Gastrocnemius medialis (tissue), 4 donors: ENCODE results near the gene LMLN. TPM values are rescaled to one million over a fixed set of nuclear protein-coding genes. Genes with fewer than 3 reads are reported as not detected.
"Not testable (repeated sequence)": the region's sequence is repeated elsewhere in the genome, so short reads cannot be mapped to it uniquely, and the experiment has no call there.

ENCODE experiments used
- ATAC-seq, 2 donors: fragments of 150-250 bp; one replicate each; pipeline ENCODE4 v1.9.1; 2016
- DNase-seq, 2 donors: peaks; one replicate each; pipeline ENCODE4 v3.0.0-alpha.2; 2019
- H3K27ac ChIP-seq, 4 donors: fragments of 200-600 bp; sonication (generic); 1 replicate in 1 of 4; 2 replicates in 3 of 4; pipeline ENCODE4 v1.5.1; 2016 to 2018; ENCODE audit warnings: mild to moderate bottlenecking in 2 of 4, moderate library complexity in 1 of 4
- H3K27me3 ChIP-seq, 3 donors: fragments of 200-600 bp; sonication (generic) in 2 of 3; 1 replicate in 1 of 3; 2 replicates in 2 of 3; pipeline versions ENCODE4 v1.5.1 to v1.6.0; 2016 to 2019; ENCODE audit warnings: mild to moderate bottlenecking in 1 of 3, moderate library complexity in 1 of 3
- H3K36me3 ChIP-seq, 2 donors: fragments of 200-600 bp; sonication (generic) in 1 of 2; one replicate each; pipeline ENCODE4 v1.5.1; 2017 to 2018
- H3K4me1 ChIP-seq, 2 donors: fragments of 200-600 bp; sonication (generic) in 1 of 2; one replicate each; pipeline ENCODE4 v1.5.1; 2016 to 2017; ENCODE audit warnings: mild to moderate bottlenecking in 2 of 2
- H3K4me3 ChIP-seq, 4 donors: fragments of 200-600 bp; sonication (generic) in 3 of 4; 1 replicate in 1 of 4; 2 replicates in 3 of 4; pipeline ENCODE4 v1.5.1; 2016 to 2019; ENCODE audit warnings: mild to moderate bottlenecking in 2 of 4
- H3K9me3 ChIP-seq, 3 donors: fragments of 200-600 bp; sonication (generic) in 2 of 3; 1 replicate in 1 of 3; 2 replicates in 2 of 3; pipeline ENCODE4 v1.5.1; 2016 to 2019
- POLR2A ChIP-seq, 2 donors: fragments of 450-650 bp; IDR thresholded peaks; one replicate each; pipeline ENCODE4 v1.6.1; 2017; ENCODE audit warnings: antibody characterized with exemption in 2 of 2, mild to moderate bottlenecking in 2 of 2, moderate library complexity in 2 of 2
- in situ Hi-C, 4 donors: fragments of 200-750 bp; cut with MboI; loops; one replicate each; pipeline versions ENCODE4 v1.15.0 to v1.8.0; 2017; ENCODE audit warnings: low sequenced_read_pairs in 4 of 4
- intact Hi-C: fragments of 100-400 bp; cut with DNase I; formaldehyde crosslinking; loops from one replicate; pipeline ENCODE4 v1.15.1; 2023; ENCODE audit warnings: low total_unique reads
- total RNA-seq, 4 donors: library from RNA; depleted of rRNA; stranded (reverse); fragments of >200 nt; gene quantifications; one replicate each; pipeline versions ENCODE4 v1.1.0 to v1.2.3, GENCODE V29; 2016
- TF ChIP-seq, protein P1 (sequence below), 5 experiments: fragments of 450-650 bp in 3 of 5; fragments of 200-600 bp in 2 of 5; sonication (generic) in 2 of 5; IDR thresholded peaks in 4 of 5; conservative IDR thresholded peaks in 1 of 5; 1 replicate in 4 of 5; 2 replicates in 1 of 5; pipeline ENCODE4 v1.5.1; 2016 to 2019; ENCODE audit warnings: antibody characterized with exemption in 5 of 5, mild to moderate bottlenecking in 3 of 5, moderate library complexity in 3 of 5

Gene LMLN
- total RNA-seq, 4 donors from 2014 or later, result 2.7 to 8.8 (median 4.6) TPM

DNA sequence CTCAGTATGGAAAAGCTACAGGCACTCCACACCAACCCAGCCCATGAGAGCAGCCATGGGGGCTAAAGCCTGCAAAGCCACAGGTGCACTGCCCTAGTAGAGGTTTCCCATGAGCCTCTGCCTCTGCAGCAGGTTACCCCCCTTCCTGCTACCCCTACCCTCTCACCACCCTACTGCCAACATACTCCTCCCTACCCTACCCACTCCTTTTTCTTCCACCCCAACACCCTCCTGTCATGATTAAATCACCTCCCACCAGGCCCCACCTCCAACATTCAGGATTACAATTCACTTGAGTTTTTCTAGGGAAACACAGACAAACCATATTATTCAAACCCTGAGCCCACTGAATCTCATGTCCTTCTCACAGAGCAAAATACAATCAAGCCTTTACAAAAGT, 88.4 kb downstream of the LMLN start:
- Histone ChIP-seq H3K27ac (no peak overlapping the region), H3K4me1 (no peaks in the 10 kb centered on the region), H3K4me3 (no peak overlapping the region), H3K27me3 (no peaks in the 10 kb centered on the region), H3K9me3 (no peaks in the 10 kb centered on the region), H3K36me3 (no peaks in the 10 kb centered on the region)
- intact Hi-C loops (no loop called here), in situ Hi-C loops (no loop called here)
- DNase-seq, result no peak
- TF ChIP-seq POLR2A (IDR thresholded peaks at IDR 0.05), result no peak
- TF ChIP-seq, protein P1, sequence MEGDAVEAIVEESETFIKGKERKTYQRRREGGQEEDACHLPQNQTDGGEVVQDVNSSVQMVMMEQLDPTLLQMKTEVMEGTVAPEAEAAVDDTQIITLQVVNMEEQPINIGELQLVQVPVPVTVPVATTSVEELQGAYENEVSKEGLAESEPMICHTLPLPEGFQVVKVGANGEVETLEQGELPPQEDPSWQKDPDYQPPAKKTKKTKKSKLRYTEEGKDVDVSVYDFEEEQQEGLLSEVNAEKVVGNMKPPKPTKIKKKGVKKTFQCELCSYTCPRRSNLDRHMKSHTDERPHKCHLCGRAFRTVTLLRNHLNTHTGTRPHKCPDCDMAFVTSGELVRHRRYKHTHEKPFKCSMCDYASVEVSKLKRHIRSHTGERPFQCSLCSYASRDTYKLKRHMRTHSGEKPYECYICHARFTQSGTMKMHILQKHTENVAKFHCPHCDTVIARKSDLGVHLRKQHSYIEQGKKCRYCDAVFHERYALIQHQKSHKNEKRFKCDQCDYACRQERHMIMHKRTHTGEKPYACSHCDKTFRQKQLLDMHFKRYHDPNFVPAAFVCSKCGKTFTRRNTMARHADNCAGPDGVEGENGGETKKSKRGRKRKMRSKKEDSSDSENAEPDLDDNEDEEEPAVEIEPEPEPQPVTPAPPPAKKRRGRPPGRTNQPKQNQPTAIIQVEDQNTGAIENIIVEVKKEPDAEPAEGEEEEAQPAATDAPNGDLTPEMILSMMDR (IDR thresholded peaks at IDR 0.05 in 4 of 5, conservative IDR thresholded peaks at IDR 0.05 in 1 of 5), result no peak
- no peak for ATAC-seq

DNA sequence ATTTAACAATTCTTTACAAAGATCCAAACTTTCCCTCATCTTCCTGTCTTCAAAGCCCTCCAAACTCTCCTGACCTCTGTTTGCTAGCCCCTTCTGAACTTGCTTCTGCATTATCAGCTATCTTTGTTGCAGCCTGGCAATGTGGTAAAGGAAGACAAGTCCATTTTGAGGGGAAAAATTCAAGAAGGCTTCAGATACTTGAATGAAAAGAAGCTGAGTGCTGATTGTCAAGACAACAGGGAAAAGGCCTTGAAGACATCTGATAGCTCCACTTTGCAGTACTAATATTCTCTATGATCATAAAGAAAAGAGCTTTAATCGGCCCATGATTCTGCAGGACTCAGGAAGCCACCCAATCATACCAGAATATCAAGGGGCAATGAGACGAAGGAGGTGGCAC, 91.8 kb downstream of the LMLN start:
- Histone ChIP-seq H3K27me3 (no peaks in the 10 kb centered on the region), H3K9me3 (no peaks in the 10 kb centered on the region), H3K4me1 (no peaks in the 10 kb centered on the region), H3K27ac (no peak overlapping the region), H3K4me3 (no peak overlapping the region), H3K36me3 (no peaks in the 10 kb centered on the region)
- DNase-seq (no peak), ATAC-seq (no peak)
- in situ Hi-C loops (no loop called here), intact Hi-C loops (no loop called here)
- TF ChIP-seq POLR2A (IDR thresholded peaks at IDR 0.05), result no peak
- TF ChIP-seq, protein P1 (IDR thresholded peaks at IDR 0.05 in 4 of 5, conservative IDR thresholded peaks at IDR 0.05 in 1 of 5), result no peak

DNA sequence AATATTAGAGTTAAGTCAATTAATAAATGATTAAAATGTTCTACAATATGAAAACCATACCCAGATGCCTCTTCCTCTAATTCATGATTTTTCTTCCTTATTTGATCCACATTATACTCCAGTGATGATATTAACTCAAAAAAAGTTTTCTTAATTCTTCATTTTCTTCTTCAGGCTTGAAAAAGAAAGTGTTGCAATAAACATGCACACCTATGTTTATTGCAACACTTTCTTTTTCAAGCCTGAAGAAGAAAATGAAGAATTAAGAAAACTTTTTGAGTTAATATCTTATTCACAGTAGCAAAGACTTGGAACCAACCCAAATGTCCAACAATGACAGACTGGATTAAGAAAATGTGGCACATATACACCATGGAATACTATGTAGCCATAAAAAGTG, 93.4 kb downstream of the LMLN start:
- DNase-seq, H3K27me3 ChIP-seq, H3K36me3 ChIP-seq, H3K4me1 ChIP-seq, H3K9me3 ChIP-seq, ATAC-seq, H3K27ac ChIP-seq, in situ Hi-C loops, H3K4me3 ChIP-seq, intact Hi-C loops: not testable (repeated sequence)

DNA sequence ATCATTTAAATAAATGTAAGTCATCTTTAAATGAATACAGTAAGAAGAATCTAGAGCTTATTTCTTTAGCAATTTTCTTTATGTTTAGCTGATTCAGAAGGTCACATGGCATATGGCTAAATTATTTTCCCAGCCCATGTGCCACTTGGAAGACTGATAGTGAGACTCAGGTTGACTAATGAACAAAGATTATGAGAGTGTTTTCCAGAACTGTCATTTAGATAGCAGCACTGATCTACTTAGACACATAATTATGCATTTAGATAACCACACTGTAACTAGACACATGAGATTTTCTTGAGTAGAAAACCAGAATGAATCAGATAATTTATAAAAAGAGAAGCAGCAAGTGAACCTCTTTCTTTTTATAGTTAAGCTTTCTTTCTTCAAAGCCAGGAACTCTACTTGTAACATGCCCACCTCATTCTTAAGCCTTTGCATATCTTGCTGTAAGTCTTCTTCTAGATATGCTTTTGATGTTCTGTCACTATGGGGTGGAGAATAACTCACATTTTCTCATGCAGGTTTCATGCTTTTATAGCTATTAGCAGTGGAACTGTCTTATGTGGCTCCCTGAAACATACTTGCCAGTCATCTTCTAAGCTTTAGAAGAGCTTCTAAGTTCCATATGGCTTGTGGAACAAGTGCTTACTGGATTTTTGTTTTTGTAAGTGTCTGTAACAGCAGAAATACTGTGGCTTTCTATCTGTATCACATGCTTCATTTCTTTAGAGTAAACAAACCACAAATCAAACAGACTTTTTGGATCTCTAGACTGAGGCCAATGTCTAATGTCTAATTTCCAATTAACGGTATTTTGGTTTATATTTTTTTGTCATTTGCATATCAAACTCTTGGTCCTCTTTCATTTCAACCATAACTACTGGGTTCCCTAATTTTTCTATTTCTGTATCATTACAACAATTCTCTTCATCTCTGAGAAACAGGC, 101.4 kb downstream of the LMLN start:
- TF ChIP-seq, protein P1 (IDR thresholded peaks at IDR 0.05 in 4 of 5, conservative IDR thresholded peaks at IDR 0.05 in 1 of 5), result no peak
- TF ChIP-seq POLR2A (IDR thresholded peaks at IDR 0.05), result no peak

DNA sequence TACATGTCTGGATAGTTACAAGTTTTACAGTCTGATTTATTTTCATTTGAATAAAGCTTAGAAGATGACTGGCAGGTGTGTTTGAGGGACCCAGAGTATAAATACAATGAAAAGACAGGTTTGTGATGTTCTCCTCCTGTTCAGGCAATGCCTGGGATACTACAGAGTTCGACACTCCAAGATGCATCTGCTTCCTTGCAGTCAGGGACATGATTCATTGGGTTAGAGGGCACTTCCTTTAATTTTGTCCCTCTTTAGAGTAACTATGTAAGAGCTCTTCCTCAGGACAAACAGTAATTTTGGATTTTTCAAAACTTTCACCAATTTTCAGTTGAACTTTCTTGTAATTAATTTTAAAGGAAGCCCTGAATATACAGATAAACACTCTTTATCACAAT, 102.0 kb downstream of the LMLN start:
- no peak overlapping the region for H3K4me3 ChIP-seq
- TF ChIP-seq, protein P1 (IDR thresholded peaks at IDR 0.05 in 4 of 5, conservative IDR thresholded peaks at IDR 0.05 in 1 of 5), result no peak
- no peak for TF ChIP-seq POLR2A (IDR thresholded peaks at IDR 0.05)
- H3K27me3 ChIP-seq, result peaks cover 0 to 11% (median 2%) of the 10 kb centered on the region in 3 donors

More for the DNA sequence above, 101.4 kb downstream of the LMLN start:
- H3K4me1 ChIP-seq, result no peaks in the 10 kb centered on the region
- DNase-seq (no peak), ATAC-seq (no peak)
- no peak overlapping the region for H3K4me3 ChIP-seq
- no peaks in the 10 kb centered on the region for H3K9me3 ChIP-seq
- in situ Hi-C loops (no loop called here), intact Hi-C loops (no loop called here)
- no peak overlapping the region for H3K27ac ChIP-seq
- H3K36me3 ChIP-seq, result no peaks in the 10 kb centered on the region
- H3K27me3 ChIP-seq, result peaks cover 0 to 11% (median 2%) of the 10 kb centered on the region in 3 donors

More for the DNA sequence above, 102.0 kb downstream of the LMLN start:
- intact Hi-C loops, result no loop called here
- Histone ChIP-seq H3K27ac (no peak overlapping the region), H3K9me3 (no peaks in the 10 kb centered on the region), H3K36me3 (no peaks in the 10 kb centered on the region), H3K4me1 (no peaks in the 10 kb centered on the region)
- ATAC-seq (no peak), DNase-seq (no peak)
- in situ Hi-C loops, result no loop called here
